GM12878 (cell line): ENCODE data around the gene CELF2. TPM values are rescaled to one million over a fixed set of nuclear protein-coding genes. Genes with fewer than 3 reads are reported as not detected.

Experiments
- ATAC-seq: fragments of 200-7000 bp; cut with Tn5 transposase; 3 replicates; pipeline ENCODE4 v1.9.1; 2020; ENCODE audit warnings: mild to moderate bottlenecking, moderate library complexity
- BruUV-seq: library from RNA; stranded (reverse); fragments of 400-500 nt; replicated peaks from 2 replicates; lab custom pipeline; 2021; lab: Mats Ljungman, UMichigan
- CTCF ChIA-PET: fragments of 300-600 bp; sonication (Branson Sonifier 250); formaldehyde crosslinking; extraction: SDS; loops from one replicate; lab custom pipeline; 2021; ENCODE audit warnings: inconsistent platforms; lab: Yijun Ruan, JAX
- POLR2A ChIA-PET: fragments of 350-600 bp; formaldehyde crosslinking; extraction: SDS; loops from one replicate; lab custom pipeline; 2021; ENCODE audit warnings: inconsistent platforms; lab: Charles Lee
- RAD21 ChIA-PET: fragments of 300-600 bp; sonication (Branson Sonifier 250); formaldehyde crosslinking; loops from one replicate; lab custom pipeline; 2023; ENCODE audit warnings: antibody characterized with exemption; ENCODE audit not compliant: unreplicated experiment; lab: Charles Lee
- SMC1A ChIA-PET: fragments of 300-600 bp; sonication (Branson Sonifier 250); formaldehyde crosslinking; loops from one replicate; lab custom pipeline; 2023; ENCODE audit not compliant: unreplicated experiment, uncharacterized antibody; lab: Charles Lee
- DNase-seq: peaks from one replicate; pipeline ENCODE4 v3.0.0-alpha.2; 2011; ENCODE audit warnings: low read depth, low spot score
- FAIRE-seq: peaks from 3 replicates; lab custom pipeline; 2011; peaks lifted over from hg19 to GRCh38; lab: Jason Lieb, UNC
- H2AFZ ChIP-seq: 2 replicates; pipeline ENCODE4 v1.6.0; 2011; ENCODE audit warnings: low read depth, low read length, control low read depth; ENCODE audit not compliant: control insufficient read depth
- H3K27ac ChIP-seq: 2 replicates; pipeline ENCODE4 v1.5.1; 2011; ENCODE audit warnings: control low read depth; ENCODE audit not compliant: control insufficient read depth, insufficient read depth
- H3K27me3 ChIP-seq, 2 experiments: replicated peaks in 1 of 2; 2 replicates each; pipeline versions ENCODE4 v1.6.0 to v1.6.1; 2011; ENCODE audit warnings: low read length in 1 of 2; ENCODE audit not compliant: control insufficient read depth in 2 of 2, insufficient read depth in 2 of 2
- H3K36me3 ChIP-seq, 2 experiments: 2 replicates each; pipeline ENCODE4 v1.5.1; 2011; ENCODE audit warnings: low read length in 1 of 2; ENCODE audit not compliant: control insufficient read depth in 2 of 2, insufficient read depth in 2 of 2
- H3K4me1 ChIP-seq: 2 replicates; pipeline ENCODE4 v1.6.1; 2011; ENCODE audit warnings: mild to moderate bottlenecking, low read length, moderate library complexity, mixed read lengths; ENCODE audit not compliant: control insufficient read depth, insufficient read depth
- H3K4me2 ChIP-seq: 2 replicates; pipeline ENCODE4 v1.6.0; 2011; ENCODE audit warnings: control low read depth; ENCODE audit not compliant: control insufficient read depth, insufficient read depth
- H3K4me3 ChIP-seq: fragments of 200-600 bp; sonication (generic); 2 replicates; pipeline ENCODE4 v1.5.1; 2016
- H3K79me2 ChIP-seq: 2 replicates; pipeline ENCODE4 v1.6.0; 2011; ENCODE audit warnings: low read length; ENCODE audit not compliant: control insufficient read depth, insufficient read depth
- H3K9ac ChIP-seq: 2 replicates; pipeline ENCODE4 v1.8.0; 2011; ENCODE audit warnings: low read length, control low read depth, mixed read lengths; ENCODE audit not compliant: control insufficient read depth, insufficient read depth
- H3K9me3 ChIP-seq: replicated peaks from 3 replicates; pipeline ENCODE4 v1.5.1; 2011; ENCODE audit warnings: mild to moderate bottlenecking, low read length; ENCODE audit not compliant: control insufficient read depth, insufficient read depth
- H4K20me1 ChIP-seq: 2 replicates; pipeline ENCODE4 v1.6.0; 2011; ENCODE audit not compliant: control insufficient read depth, insufficient read depth
- E4F1 ChIP-seq: fragments of 450-650 bp; IDR thresholded peaks from 2 replicates; pipeline ENCODE4 v1.6.1; 2018; ENCODE audit warnings: borderline replicate concordance, mild to moderate bottlenecking; ENCODE audit not compliant: partially characterized antibody
- EED ChIP-seq: sonication (generic); IDR thresholded peaks from 2 replicates; pipeline ENCODE4 v1.6.1; 2016; ENCODE audit warnings: antibody characterized with exemption, low read depth
- JUNB ChIP-seq: IDR thresholded peaks from 2 replicates; pipeline ENCODE4 v1.6.1; 2016; ENCODE audit warnings: antibody characterized with exemption, mild to moderate bottlenecking
- MEF2B ChIP-seq: fragments of 450-650 bp; IDR thresholded peaks from 2 replicates; pipeline ENCODE4 v1.6.1; 2018; ENCODE audit warnings: mild to moderate bottlenecking, moderate library complexity; ENCODE audit not compliant: partially characterized antibody, poor library complexity, severe bottlenecking
- NKRF ChIP-seq: fragments of 450-650 bp; conservative IDR thresholded peaks from 2 replicates; pipeline ENCODE4 v1.6.1; 2017; ENCODE audit warnings: mild to moderate bottlenecking, moderate library complexity
- WGBS: methylation state at CpG from one replicate; pipeline ENCODE4 v1.1.6; 2016; ENCODE audit warnings: low lambda C conversion rate; ENCODE audit not compliant: insufficient replicate concordance, insufficient coverage; ENCODE audit errors: missing lambda C conversion rate; 5-methylcytosine and 5-hydroxymethylcytosine counted together
- in situ Hi-C: fragments of 300-500 bp; cut with MboI; formaldehyde crosslinking; loops from 9 replicates; pipeline ENCODE4 v1.14.3; 2018; ENCODE audit warnings: mixed read lengths
- intact Hi-C: fragments of 100-400 bp; cut with micrococcal nuclease; formaldehyde crosslinking; loops from one replicate; pipeline ENCODE4 v1.14.2; 2022; ENCODE audit not compliant: unreplicated experiment
- polyA plus RNA-seq, 11 experiments: library from polyadenylated mRNA; depleted of rRNA in 4 of 11; unstranded in 6 of 11; stranded (reverse) in 5 of 11; fragments of >200 nt; fragmentation: Nextera tagmentation in 4 of 11; fragmentation: Illumina TruSeq in 1 of 11; extraction: Ambion mirVana in 4 of 11; extraction: Trizol in 1 of 11; gene quantifications; 1 replicate in 1 of 11; 2 replicates in 10 of 11; pipeline versions ENCODE4 v1.2.1 to v1.2.3, GENCODE V29; 2011 to 2016; ENCODE audit warnings: inconsistent platforms in 2 of 11, missing spikeins in 2 of 11, low read depth in 1 of 11
- total RNA-seq, 4 experiments: library from RNA; depleted of rRNA in 3 of 4; stranded (reverse); fragments of >200 nt in 3 of 4; fragmentation: Illumina TruSeq in 1 of 4; extraction: Trizol in 1 of 4; gene quantifications; 2 replicates each; pipeline versions ENCODE4 v1.2.1 to v1.2.3, GENCODE V29; 2013 to 2021

CELF2 gene
- total and polyA plus RNA-seq, 10 of the 15 experiments (the other 5 are each of a cell fraction or from before 2014, with no cell fraction given), result 20.8 to 129 (median 86.3) TPM

- peak; percentile 19 for ATAC-seq
- peaks cover 38 to 50% of the 10 kb centered on the region in 2 experiments for H3K36me3 ChIP-seq
Observed at GRCh38 chr10:11256896-11257295, 239.2 kb downstream of the CELF2 start.

More at GRCh38 chr10:11256896-11257295, 239.2 kb downstream of the CELF2 start:
- no peak overlapping the region for H2AFZ ChIP-seq
- ChIA-PET SMC1A (interaction anchor here (1.0 to 3.4 kb wide), 5 partner anchors 9 to 78 kb away, joined by 3 to 22 read pairs (median 3); no protein-coding TSS in a partner anchor), RAD21 (interaction anchor here (1.1 to 6.2 kb wide), 3 partner anchors 14 to 30 kb away, joined by 4 to 30 read pairs (median 5); no protein-coding TSS in a partner anchor), POLR2A (interaction anchor here (0.6 to 2.5 kb wide), 4 partner anchors 10 to 98 kb away, joined by 3 to 16 read pairs (median 4); no protein-coding TSS in a partner anchor), CTCF (interaction anchor here (0.7 to 6.4 kb wide), 3 partner anchors 11 to 144 kb away, joined by 3 to 26 read pairs (median 3); no protein-coding TSS in a partner anchor)
- intact Hi-C loops (no loop called here), in situ Hi-C loops (loop anchor here (25.0 kb wide), 1 partner anchor 1645 kb away; no protein-coding TSS in a partner anchor)
- no TSS peak for BruUV-seq
- peak overlapping the region; percentile 45 for H3K27ac ChIP-seq
- 74% methylated on average over 13 of the region's 13 CpGs for WGBS
- H3K9me3 ChIP-seq, result no peaks in the 10 kb centered on the region
- TF ChIP-seq EED (peak; percentile 48; the same call in 1 of the 2 replicates), E4F1 (no peak), JUNB (0 out of 2 replicates have a peak, but pooled peaks have one; percentile 15), MEF2B (peak; percentile 57), NKRF (no peak)
- peaks cover 33% of the 10 kb centered on the region for H3K79me2 ChIP-seq
- no peak overlapping the region for H3K9ac ChIP-seq
- no peak overlapping the region for H3K4me2 ChIP-seq
- DNase-seq, result no peak
- no peaks in the 10 kb centered on the region for H4K20me1 ChIP-seq
- H3K27me3 ChIP-seq, result no peaks in the 10 kb centered on the region
- H3K4me3 ChIP-seq, result no peak overlapping the region
- no peak for FAIRE-seq
- H3K4me1 ChIP-seq, result peaks cover 56% of the 10 kb centered on the region
